HepG2 (cell line): ENCODE data around the gene EMC8. TPM values are rescaled to one million over a fixed set of nuclear protein-coding genes. Genes with fewer than 3 reads are reported as not detected.

Experiments used
- ATF2 ChIP-seq: sonication (generic); formaldehyde crosslinking; IDR thresholded peaks from 2 replicates; pipeline ENCODE4 v1.4.0; 2020; ENCODE audit warnings: missing genetic modification reagents
- EP300 ChIP-seq, 3 experiments: sonication (generic) in 1 of 3; formaldehyde crosslinking in 1 of 3; IDR thresholded peaks; 2 replicates each; pipeline versions ENCODE4 v1.5.1 to v1.6.1; 2011 to 2020; ENCODE audit warnings: low read depth in 2 of 3, low read length in 2 of 3, borderline replicate concordance in 1 of 3, improper control_type of control experiment in 1 of 3, mild to moderate bottlenecking in 1 of 3, missing genetic modification reagents in 1 of 3, moderate library complexity in 1 of 3
- HNRNPLL ChIP-seq: fragments of 200-400 bp; formaldehyde crosslinking; IDR thresholded peaks from 2 replicates; pipeline ENCODE4 v1.6.1; 2017; ENCODE audit warnings: mild to moderate bottlenecking, low read depth, low read length; ENCODE audit not compliant: poor library complexity, severe bottlenecking
- JARID2 ChIP-seq: sonication (generic); formaldehyde crosslinking; IDR thresholded peaks from 2 replicates; pipeline ENCODE4 v1.8.1; 2023; ENCODE audit warnings: missing genetic modification reagents, inconsistent platforms; ENCODE audit not compliant: insufficient replicate concordance
- MTA3 ChIP-seq: sonication (generic); formaldehyde crosslinking; IDR thresholded peaks from 2 replicates; pipeline ENCODE4 v1.4.0; 2020; ENCODE audit warnings: missing genetic modification reagents
- PHF8 ChIP-seq: sonication (generic); formaldehyde crosslinking; IDR thresholded peaks from 2 replicates; pipeline ENCODE4 v1.5.0; 2020; ENCODE audit warnings: missing genetic modification reagents
- POLR2AphosphoS2 ChIP-seq: IDR thresholded peaks from 2 replicates; pipeline ENCODE4 v1.6.1; 2011; ENCODE audit warnings: low read depth, low read length, improper control_type of control experiment
- RFX1 ChIP-seq: fragments of 450-650 bp; IDR thresholded peaks from 2 replicates; pipeline ENCODE4 v1.6.1; 2017
- TFDP1 ChIP-seq: IDR thresholded peaks from 2 replicates; pipeline ENCODE4 v1.6.1; 2016; ENCODE audit warnings: missing compliant biosample characterization, missing genetic modification reagents, borderline replicate concordance
- ZBTB37 ChIP-seq: sonication (generic); formaldehyde crosslinking; IDR thresholded peaks from 2 replicates; pipeline ENCODE4 v1.4.0; 2020; ENCODE audit warnings: mild to moderate bottlenecking, missing genetic modification reagents
- ZBTB39 ChIP-seq: sonication (generic); formaldehyde crosslinking; IDR thresholded peaks from 2 replicates; pipeline ENCODE4 v1.5.0; 2020; ENCODE audit warnings: missing genetic modification reagents
- ZNF143 ChIP-seq: sonication (generic); formaldehyde crosslinking; IDR thresholded peaks from 2 replicates; pipeline ENCODE4 v1.4.0; 2020; ENCODE audit warnings: missing genetic modification reagents
- ZNF263 ChIP-seq: sonication (generic); formaldehyde crosslinking; IDR thresholded peaks from 2 replicates; pipeline ENCODE4 v1.4.0; 2020; ENCODE audit warnings: missing genetic modification reagents
- ZNF282 ChIP-seq: fragments of 450-650 bp; IDR thresholded peaks from 2 replicates; pipeline ENCODE4 v1.6.1; 2018; ENCODE audit not compliant: partially characterized antibody
- ZNF362 ChIP-seq: sonication (generic); formaldehyde crosslinking; IDR thresholded peaks from 2 replicates; pipeline ENCODE4 v1.4.0; 2020; ENCODE audit warnings: missing genetic modification reagents, mild to moderate bottlenecking, borderline replicate concordance
- ZNF496 ChIP-seq: sonication (generic); formaldehyde crosslinking; IDR thresholded peaks from 2 replicates; pipeline ENCODE4 v1.8.1; 2023; ENCODE audit warnings: mild to moderate bottlenecking, moderate library complexity, missing genetic modification reagents; ENCODE audit not compliant: insufficient replicate concordance
- ZNF597 ChIP-seq: sonication (generic); formaldehyde crosslinking; IDR thresholded peaks from 2 replicates; pipeline ENCODE4 v1.5.0; 2020; ENCODE audit warnings: missing genetic modification reagents
- ZNF788 ChIP-seq: sonication (generic); formaldehyde crosslinking; IDR thresholded peaks from 2 replicates; pipeline ENCODE4 v1.5.0; 2020; ENCODE audit warnings: mild to moderate bottlenecking, missing genetic modification reagents, borderline replicate concordance
- ZNF841 ChIP-seq: sonication (generic); formaldehyde crosslinking; IDR thresholded peaks from 2 replicates; pipeline ENCODE4 v1.8.1; 2023; ENCODE audit warnings: missing genetic modification reagents, borderline replicate concordance
- polyA plus RNA-seq, 8 experiments: library from polyadenylated mRNA; depleted of rRNA in 3 of 8; stranded (reverse) in 7 of 8; unstranded in 1 of 8; fragments of >200 nt; fragmentation: Illumina TruSeq in 4 of 8; extraction: Trizol in 4 of 8; gene quantifications; 2 replicates each; pipeline versions ENCODE4 v1.2.1 to v1.2.3, GENCODE V29; 2011 to 2016; ENCODE audit warnings: low read depth in 4 of 8, missing spikeins in 1 of 8, mixed read lengths in 1 of 8; ENCODE audit not compliant: insufficient read depth in 1 of 8
- total RNA-seq, 5 experiments: library from RNA; depleted of rRNA; stranded (reverse); fragments of >200 nt; fragmentation: Illumina TruSeq; extraction: Trizol; gene quantifications; 2 replicates each; pipeline ENCODE4 v1.2.3, GENCODE V29; 2016; ENCODE audit warnings: low read depth in 1 of 5

EMC8 gene
- total and polyA plus RNA-seq, 2 of the 13 experiments (the other 11 are each of a cell fraction or from before 2014, with no cell fraction given) = 55.0 to 76.0 TPM

- TF ChIP-seq ZBTB39 (CRISPR knock-in tag) (no peak), ZNF788 (CRISPR knock-in tag) (peak; percentile 93; the same call in 1 of the 2 replicates), ZNF496 (CRISPR knock-in tag) (no peak), ZNF282 (no peak), ZNF841 (CRISPR knock-in tag) (peak; percentile 70; the same call in 1 of the 2 replicates), ATF2 (peak; percentile 88; the same call in 1 of the 2 replicates), EP300 (IDR thresholded peaks at IDR 0.05; ENCODE audit: low read depth in 2 of 2, low read length in 2 of 2) (peak; percentile 67 to 90; a peak in 3 of 4 replicates), EP300 (CRISPR knock-in tag; IDR thresholded peaks at IDR 0.05; ENCODE audit: borderline replicate concordance) (no peak; the same call in 1 of the 2 replicates), JARID2 (CRISPR knock-in tag) (peak; percentile 22), RFX1 (no peak), TFDP1 (CRISPR knock-in tag) (peak; percentile 55), ZNF143 (CRISPR knock-in tag) (no peak), ZBTB37 (CRISPR knock-in tag) (0 out of 2 replicates have a peak, but pooled peaks have one; percentile 81), PHF8 (no peak; the same call in 1 of the 2 replicates), ZNF263 (CRISPR knock-in tag) (peak; percentile 62; the same call in 1 of the 2 replicates), ZNF362 (CRISPR knock-in tag) (peak; percentile 89), MTA3 (CRISPR knock-in tag) (no peak), HNRNPLL (peak; percentile 31), POLR2AphosphoS2 (no peak), ZNF597 (CRISPR knock-in tag) (no peak)
These were observed 48.6 kb upstream of the EMC8 start (continued) for GRCh38 chr16:85847681-85848601.
